PFSK-1 (cell line): ENCODE data around the gene DNAJB2.

ENCODE experiments used
- FOXP2 ChIP-seq: optimal IDR thresholded peaks from 2 replicates; pipeline ENCODE3; 2011; ENCODE audit warnings: borderline replicate concordance, control low read depth, inconsistent platforms; ENCODE audit not compliant: insufficient read depth; ENCODE audit errors: extremely low read length, extremely low read depth
- POLR2AphosphoS5 ChIP-seq: IDR thresholded peaks from 2 replicates; pipeline ENCODE4 v1.6.1; 2012; ENCODE audit warnings: low read depth, mild to moderate bottlenecking, control low read depth, low read length, moderate library complexity
- SIN3A ChIP-seq: IDR thresholded peaks from 2 replicates; pipeline ENCODE4 v1.6.1; 2012; ENCODE audit warnings: mild to moderate bottlenecking, low read length, moderate library complexity, borderline replicate concordance; ENCODE audit not compliant: insufficient read depth
- TAF1 ChIP-seq: IDR thresholded peaks from 2 replicates; pipeline ENCODE4 v1.6.1; 2012; ENCODE audit warnings: low read length, control low read depth, borderline replicate concordance; ENCODE audit not compliant: insufficient read depth
- TF ChIP-seq, protein P1 (sequence below), 2 experiments: IDR thresholded peaks; 2 replicates each; pipeline versions ENCODE4 v1.6.1 to v1.8.0; 2011 to 2012; ENCODE audit warnings: low read depth in 2 of 2, low read length in 2 of 2, control low read depth in 1 of 2, inconsistent platforms in 1 of 2, mild to moderate bottlenecking in 1 of 2, moderate library complexity in 1 of 2; ENCODE audit not compliant: insufficient read depth in 1 of 2

DNAJB2 gene

DNA sequence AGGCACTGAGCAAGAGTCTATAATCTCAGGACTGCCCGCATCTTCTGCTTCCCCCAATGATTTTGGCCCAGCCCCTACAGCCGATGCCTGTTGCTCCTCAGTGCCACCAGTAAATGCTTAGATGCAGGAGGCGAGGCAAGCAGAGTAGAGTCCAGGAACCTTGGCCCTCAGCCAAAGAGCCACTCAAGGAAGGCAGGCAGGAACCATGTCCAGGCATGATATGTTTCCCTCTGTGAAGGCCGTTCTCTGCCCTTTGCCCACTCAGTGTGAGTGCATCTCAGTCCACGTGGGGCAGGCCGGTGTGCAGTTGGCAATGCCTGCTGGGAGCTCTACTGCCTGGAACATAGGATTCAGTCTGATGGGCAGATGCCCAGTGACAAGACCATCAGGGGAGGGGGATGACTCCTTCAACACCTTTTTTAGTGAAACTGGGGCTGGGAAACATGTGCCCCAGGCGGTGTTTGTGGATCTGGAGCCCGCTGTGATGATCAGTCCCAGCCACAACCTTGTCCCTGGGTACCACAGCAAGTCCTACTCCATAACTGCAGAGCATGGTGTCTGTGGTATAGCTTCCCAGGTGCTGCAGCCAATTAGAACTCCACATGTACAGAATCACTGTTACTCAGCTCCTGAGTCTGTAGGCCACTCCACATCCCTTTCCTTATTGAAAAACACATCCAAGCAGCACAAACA, 9.7 kb upstream of the DNAJB2 start:
- TF ChIP-seq TAF1 (no peak), SIN3A (no peak), FOXP2 (no peak), POLR2AphosphoS5 (no peak)
- TF ChIP-seq, protein P1, sequence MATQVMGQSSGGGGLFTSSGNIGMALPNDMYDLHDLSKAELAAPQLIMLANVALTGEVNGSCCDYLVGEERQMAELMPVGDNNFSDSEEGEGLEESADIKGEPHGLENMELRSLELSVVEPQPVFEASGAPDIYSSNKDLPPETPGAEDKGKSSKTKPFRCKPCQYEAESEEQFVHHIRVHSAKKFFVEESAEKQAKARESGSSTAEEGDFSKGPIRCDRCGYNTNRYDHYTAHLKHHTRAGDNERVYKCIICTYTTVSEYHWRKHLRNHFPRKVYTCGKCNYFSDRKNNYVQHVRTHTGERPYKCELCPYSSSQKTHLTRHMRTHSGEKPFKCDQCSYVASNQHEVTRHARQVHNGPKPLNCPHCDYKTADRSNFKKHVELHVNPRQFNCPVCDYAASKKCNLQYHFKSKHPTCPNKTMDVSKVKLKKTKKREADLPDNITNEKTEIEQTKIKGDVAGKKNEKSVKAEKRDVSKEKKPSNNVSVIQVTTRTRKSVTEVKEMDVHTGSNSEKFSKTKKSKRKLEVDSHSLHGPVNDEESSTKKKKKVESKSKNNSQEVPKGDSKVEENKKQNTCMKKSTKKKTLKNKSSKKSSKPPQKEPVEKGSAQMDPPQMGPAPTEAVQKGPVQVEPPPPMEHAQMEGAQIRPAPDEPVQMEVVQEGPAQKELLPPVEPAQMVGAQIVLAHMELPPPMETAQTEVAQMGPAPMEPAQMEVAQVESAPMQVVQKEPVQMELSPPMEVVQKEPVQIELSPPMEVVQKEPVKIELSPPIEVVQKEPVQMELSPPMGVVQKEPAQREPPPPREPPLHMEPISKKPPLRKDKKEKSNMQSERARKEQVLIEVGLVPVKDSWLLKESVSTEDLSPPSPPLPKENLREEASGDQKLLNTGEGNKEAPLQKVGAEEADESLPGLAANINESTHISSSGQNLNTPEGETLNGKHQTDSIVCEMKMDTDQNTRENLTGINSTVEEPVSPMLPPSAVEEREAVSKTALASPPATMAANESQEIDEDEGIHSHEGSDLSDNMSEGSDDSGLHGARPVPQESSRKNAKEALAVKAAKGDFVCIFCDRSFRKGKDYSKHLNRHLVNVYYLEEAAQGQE (IDR thresholded peaks at IDR 0.05; ENCODE audit: insufficient read depth in 1 of 2, low read depth in 2 of 2, low read length in 2 of 2) = no peak

DNA sequence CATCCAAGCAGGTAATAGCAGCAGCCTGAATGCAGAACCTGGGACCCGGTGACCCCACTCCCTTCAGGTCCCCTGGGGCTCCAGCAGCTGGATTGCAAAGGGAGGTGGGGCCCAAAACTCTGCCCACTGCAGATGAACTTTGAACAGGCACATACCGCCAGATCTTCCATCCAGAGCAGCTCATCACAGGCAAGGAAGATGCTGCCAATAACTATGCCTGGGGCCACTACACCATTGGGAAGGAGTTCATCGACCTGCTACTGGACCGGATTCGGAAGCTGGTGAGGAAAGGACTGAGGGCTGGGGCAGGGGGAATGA, 9.2 kb upstream of the DNAJB2 start:
- TF ChIP-seq SIN3A (no peak), POLR2AphosphoS5 (no peak), TAF1 (no peak), FOXP2 (no peak)
- TF ChIP-seq, protein P1 (IDR thresholded peaks at IDR 0.05; ENCODE audit: insufficient read depth in 1 of 2, low read depth in 2 of 2, low read length in 2 of 2) = no peak

DNA sequence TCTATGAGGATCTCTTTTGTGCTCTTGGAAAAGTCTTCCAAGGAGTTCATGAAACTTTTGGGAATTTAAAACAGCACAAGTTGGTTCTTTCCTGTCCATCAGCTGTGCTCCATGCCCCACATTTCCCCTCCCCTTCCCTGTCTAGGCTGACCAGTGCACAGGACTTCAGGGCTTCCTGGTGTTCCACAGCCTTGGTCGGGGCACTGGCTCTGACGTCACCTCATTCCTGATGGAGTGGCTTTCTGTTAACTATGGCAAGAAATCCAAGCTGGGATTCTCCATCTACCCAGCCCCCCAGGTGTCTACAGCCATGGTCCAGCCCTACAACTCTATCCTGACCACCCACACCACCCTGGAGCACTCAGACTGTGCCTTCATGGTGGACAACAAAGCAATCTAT, 8.1 kb upstream of the DNAJB2 start:
- no peak for TF ChIP-seq SIN3A
- TF ChIP-seq FOXP2 = no peak
- no peak for TF ChIP-seq POLR2AphosphoS5
- TF ChIP-seq, protein P1 (IDR thresholded peaks at IDR 0.05; ENCODE audit: insufficient read depth in 1 of 2, low read depth in 2 of 2, low read length in 2 of 2) = no peak
- TF ChIP-seq TAF1 = no peak

DNA sequence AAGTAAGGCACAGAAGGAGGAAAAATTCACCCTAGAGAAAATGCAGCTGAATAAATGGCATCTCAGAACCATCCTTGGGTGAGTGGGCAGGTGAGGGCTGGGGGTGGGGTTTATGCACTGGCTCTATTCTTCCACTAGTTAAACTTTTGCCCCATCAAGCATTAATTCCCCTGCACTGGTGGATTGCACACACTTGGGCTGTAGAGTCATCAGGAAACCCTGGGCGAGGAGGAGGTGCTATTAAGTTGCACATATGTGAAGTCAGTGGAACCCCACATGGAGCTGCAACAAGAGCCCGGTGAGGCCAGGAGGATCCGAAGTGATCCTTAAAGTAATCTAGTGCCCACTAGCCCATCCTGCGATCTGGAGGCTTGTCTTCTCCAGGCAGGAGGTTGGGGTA, 6.8 kb upstream of the DNAJB2 start:
- TF ChIP-seq FOXP2 (no peak), POLR2AphosphoS5 (no peak), SIN3A (no peak), TAF1 (no peak)
- TF ChIP-seq, protein P1 (IDR thresholded peaks at IDR 0.05; ENCODE audit: insufficient read depth in 1 of 2, low read depth in 2 of 2, low read length in 2 of 2) = no peak

DNA sequence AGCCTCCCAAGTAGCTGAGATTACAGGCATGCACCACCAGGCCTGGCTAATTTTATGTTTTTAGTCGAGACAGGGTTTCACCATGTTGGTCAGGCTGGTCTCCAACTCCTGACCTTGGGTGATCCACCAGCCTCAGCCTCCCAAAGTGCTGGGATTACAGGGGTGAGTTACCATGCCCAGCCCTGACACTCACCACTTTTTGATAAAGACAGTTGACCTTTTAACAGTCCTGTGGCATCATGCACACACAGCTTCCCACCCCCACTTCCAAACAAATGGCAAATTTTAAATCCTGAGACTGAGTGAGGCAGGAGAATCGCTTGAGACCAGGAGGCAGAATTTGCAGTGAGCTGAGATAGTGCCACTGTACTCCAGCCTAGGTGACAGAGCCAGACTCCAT, 6.2 kb upstream of the DNAJB2 start:
- TF ChIP-seq TAF1 = no peak
- no peak for TF ChIP-seq POLR2AphosphoS5
- TF ChIP-seq SIN3A = no peak
- no peak for TF ChIP-seq FOXP2
- TF ChIP-seq, protein P1 (IDR thresholded peaks at IDR 0.05; ENCODE audit: insufficient read depth in 1 of 2, low read depth in 2 of 2, low read length in 2 of 2) = no peak
